PC-9 (cell line): ENCODE data around the gene APOL2. TPM values are rescaled to one million over a fixed set of nuclear protein-coding genes. Genes with fewer than 3 reads are reported as not detected.

Source experiments
- Bru-seq: library from RNA; stranded (reverse); fragments of 400-500 nt; gene quantifications from one replicate; lab custom pipeline; 2021; lab: Mats Ljungman, UMichigan
- BruChase-seq, 2 experiments: library from RNA; stranded (reverse); fragments of 400-500 nt; gene quantifications; one replicate each; lab custom pipeline; 2021; lab: Mats Ljungman, UMichigan
- BruUV-seq: library from RNA; stranded (reverse); fragments of 400-500 nt; replicated peaks from 2 replicates; lab custom pipeline; 2021; lab: Mats Ljungman, UMichigan
- CTCF ChIA-PET: fragments of 300-600 bp; sonication (Branson Sonifier 250); formaldehyde crosslinking; loops from one replicate; lab custom pipeline; 2022; ENCODE audit warnings: antibody characterized with exemption; lab: Charles Lee
- POLR2A ChIA-PET: fragments of 300-600 bp; sonication (Branson Sonifier 250); formaldehyde crosslinking; loops from one replicate; lab custom pipeline; 2022; ENCODE audit warnings: antibody characterized with exemption; ENCODE audit not compliant: unreplicated experiment; lab: Charles Lee
- DNase-seq, 2 experiments: peaks; one replicate each; pipeline versions ENCODE4 v3.0.0 to v3.0.0-alpha.2; 2015 to 2022; ENCODE audit warnings: mixed read lengths in 1 of 2
- H2AFZ ChIP-seq: fragments of 200-600 bp; sonication (generic); 2 replicates; pipeline ENCODE4 v1.8.1; 2017; ENCODE audit warnings: antibody characterized with exemption
- H3F3A ChIP-seq: fragments of 200-600 bp; sonication (generic); 2 replicates; pipeline ENCODE4 v1.8.1; 2017; ENCODE audit warnings: antibody characterized with exemption, mild to moderate bottlenecking, low read depth; ENCODE audit not compliant: insufficient read depth
- H3K27ac ChIP-seq: fragments of 200-600 bp; sonication (generic); 2 replicates; pipeline ENCODE4 v1.6.1; 2016; ENCODE audit warnings: mixed run types
- H3K27me3 ChIP-seq: fragments of 200-600 bp; sonication (generic); 2 replicates; pipeline ENCODE4 v1.6.1; 2016; ENCODE audit warnings: low read depth, mixed run types; ENCODE audit not compliant: insufficient read depth
- H3K36me3 ChIP-seq: fragments of 200-600 bp; sonication (generic); 2 replicates; pipeline ENCODE4 v1.6.1; 2016; ENCODE audit warnings: low read depth, mixed run types
- H3K4me1 ChIP-seq: fragments of 200-600 bp; sonication (generic); replicated peaks from 2 replicates; pipeline ENCODE4 v1.6.1; 2016; ENCODE audit warnings: mixed run types; ENCODE audit not compliant: insufficient read depth
- H3K4me2 ChIP-seq: fragments of 200-600 bp; sonication (generic); 2 replicates; pipeline ENCODE4 v1.6.1; 2017; ENCODE audit warnings: mixed run types
- H3K4me3 ChIP-seq: fragments of 200-600 bp; sonication (generic); 2 replicates; pipeline ENCODE4 v1.6.1; 2016; ENCODE audit warnings: mixed run types
- H3K79me2 ChIP-seq: fragments of 200-600 bp; sonication (generic); 2 replicates; pipeline ENCODE4 v1.6.1; 2017; ENCODE audit warnings: low read depth, mixed run types
- H3K9me2 ChIP-seq: fragments of 200-600 bp; sonication (generic); 2 replicates; pipeline ENCODE4 v1.8.1; 2017; ENCODE audit warnings: mild to moderate bottlenecking; ENCODE audit not compliant: insufficient read depth
- H3K9me3 ChIP-seq: fragments of 200-600 bp; sonication (generic); 2 replicates; pipeline ENCODE4 v1.8.1; 2016; ENCODE audit warnings: low read depth; ENCODE audit not compliant: insufficient read depth
- H4K20me1 ChIP-seq: fragments of 200-600 bp; sonication (generic); 2 replicates; pipeline ENCODE4 v1.8.1; 2017; ENCODE audit not compliant: insufficient read depth
- CTCF ChIP-seq: fragments of 200-600 bp; sonication (generic); conservative IDR thresholded peaks from 2 replicates; pipeline ENCODE4 v1.6.1; 2017; ENCODE audit warnings: mixed run types, antibody characterized with exemption, mild to moderate bottlenecking, moderate library complexity
- EZH2 ChIP-seq: fragments of 200-600 bp; sonication (generic); IDR thresholded peaks from 2 replicates; pipeline ENCODE4 v1.8.0; 2017; ENCODE audit warnings: antibody characterized with exemption, low read depth
- intact Hi-C: fragments of 100-400 bp; cut with micrococcal nuclease; formaldehyde crosslinking; loops from one replicate; pipeline ENCODE4 v1.10.0; 2022; ENCODE audit not compliant: unreplicated experiment
- long read RNA-seq: library from polyadenylated mRNA; stranded (forward); transcript quantifications from one replicate; pipeline ENCODE4 v2.0.0, GENCODE V29; 2022
- total RNA-seq: library from RNA; stranded (reverse); gene quantifications from 2 replicates; pipeline ENCODE4 v1.2.3, GENCODE V29; 2021

The APOL2 gene, protein sequence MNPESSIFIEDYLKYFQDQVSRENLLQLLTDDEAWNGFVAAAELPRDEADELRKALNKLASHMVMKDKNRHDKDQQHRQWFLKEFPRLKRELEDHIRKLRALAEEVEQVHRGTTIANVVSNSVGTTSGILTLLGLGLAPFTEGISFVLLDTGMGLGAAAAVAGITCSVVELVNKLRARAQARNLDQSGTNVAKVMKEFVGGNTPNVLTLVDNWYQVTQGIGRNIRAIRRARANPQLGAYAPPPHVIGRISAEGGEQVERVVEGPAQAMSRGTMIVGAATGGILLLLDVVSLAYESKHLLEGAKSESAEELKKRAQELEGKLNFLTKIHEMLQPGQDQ
- 19.9 and 27.4 TPM in 2 replicates for total RNA-seq
- percentile 64 among the genes with signal in this experiment for Bru-seq, nascent RNA
- BruChase-seq, experiment 1, labeled RNA remaining after a 2-hour chase: percentile 79 among the genes with signal in this experiment
- percentile 70 among the genes with signal in this experiment for BruChase-seq, experiment 2, labeled RNA remaining after a 6-hour chase
- long read RNA-seq, transcript APOL2-202 (5 exons, 2,551 nt): major isoform, 9 of 10 reads
- long read RNA-seq, partial matches to known transcripts: 0 of 10 reads
- long read RNA-seq, other reads (novel, unspliced or antisense): 1 of 10 reads

- ChIA-PET CTCF (interaction anchor here (0.9 to 1.0 kb wide), 2 partner anchors 9 to 38 kb away, joined by 4 read pairs; no protein-coding TSS in a partner anchor), POLR2A (interaction anchor here (0.5 to 0.8 kb wide), 4 partner anchors 13 to 252 kb away, joined by 3 to 7 read pairs (median 5); partner anchors contain the start of gene APOL1)
- intact Hi-C loops: loop anchor here (1.0 to 5.0 kb wide), 2 partner anchors 14 to 37 kb away; partner anchors contain the start of genes APOL1 and APOL4
Observed at GRCh38 chr22:36239401-36240171, at the start of gene APOL2. APOL2 (minus strand) TSS chr22:36239527; CDS start chr22:36233162, 6,365 bp downstream.

DNA sequence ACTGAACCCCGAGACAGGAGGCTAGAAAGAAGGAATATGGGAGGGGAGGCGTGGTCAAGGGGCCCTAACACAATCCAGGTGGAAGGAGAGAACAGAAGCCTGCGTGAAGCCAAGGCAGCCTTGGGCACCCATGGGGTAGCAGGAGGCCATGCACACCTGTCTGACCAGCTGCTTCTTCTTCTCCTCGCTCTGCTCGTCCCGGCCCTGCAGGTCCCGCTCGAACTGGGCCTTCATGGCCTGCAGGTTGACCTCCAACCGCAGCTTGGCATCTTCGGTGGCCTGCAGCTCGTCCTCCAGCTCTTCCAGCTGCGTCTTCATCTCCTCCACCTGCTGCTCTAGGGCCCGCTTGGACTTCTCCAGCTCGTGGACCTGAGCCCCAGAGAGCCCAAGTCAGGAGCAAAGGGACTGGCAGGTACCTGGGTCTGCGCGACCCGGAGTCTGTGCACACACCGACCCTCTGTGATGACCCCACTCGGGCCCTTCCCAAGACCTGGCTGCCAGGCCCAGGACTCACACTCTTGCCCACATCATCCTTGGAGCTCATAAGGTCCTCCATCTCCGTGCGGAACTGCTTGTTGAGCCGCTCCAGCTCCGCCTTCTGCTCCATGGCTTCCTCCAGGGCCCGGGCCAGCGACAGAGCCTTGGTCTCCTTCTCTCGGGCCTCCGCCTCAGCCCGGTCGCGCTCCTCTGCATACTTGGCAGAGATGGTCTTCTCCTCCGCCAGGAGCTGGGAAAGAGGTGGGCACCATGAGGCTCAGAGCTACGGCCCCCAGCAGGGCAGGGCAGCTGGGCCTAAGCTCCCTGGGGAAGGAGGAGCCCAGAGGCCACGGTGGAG, 49.5 kb upstream of the APOL2 start:
- Histone ChIP-seq H2AFZ (no peak overlapping the region), H3K4me3 (no peak overlapping the region), H3K79me2 (no peaks in the 10 kb centered on the region), H4K20me1 (peaks cover 60% of the 10 kb centered on the region), H3K9me3 (no peaks in the 10 kb centered on the region), H3K4me2 (no peak overlapping the region), H3K27me3 (no peaks in the 10 kb centered on the region), H3K9me2 (no peaks in the 10 kb centered on the region), H3K36me3 (peaks cover 67% of the 10 kb centered on the region), H3K27ac (no peak overlapping the region), H3F3A (peaks cover 86% of the 10 kb centered on the region), H3K4me1 (no peaks in the 10 kb centered on the region)
- TF ChIP-seq CTCF: no peak
- intact Hi-C loops: no loop called here
- ChIA-PET CTCF (no interaction called here), POLR2A (no interaction called here)
- DNase-seq: no peak
- BruUV-seq: TSS peak; percentile 84

More at GRCh38 chr22:36239401-36240171, at the start of gene APOL2:
- BruUV-seq: no TSS peak
- Histone ChIP-seq H3K27me3 (no peaks in the 10 kb centered on the region), H3K4me2 (peak within 1 kb of the TSS; percentile 89), H2AFZ (peak within 1 kb of the TSS; percentile 76), H3K4me1 (peaks cover 21% of the 10 kb centered on the region), H3K4me3 (peak within 1 kb of the TSS; percentile 70), H3F3A (peaks cover 6% of the 10 kb centered on the region; the same call in 1 of the 2 replicates), H4K20me1 (no peaks in the 10 kb centered on the region), H3K36me3 (no peaks in the 10 kb centered on the region), H3K27ac (peak within 1 kb of the TSS; percentile 48), H3K9me3 (no peaks in the 10 kb centered on the region), H3K9me2 (no peaks in the 10 kb centered on the region), H3K79me2 (peaks cover 24% of the 10 kb centered on the region)
- peak; percentile 74 for TF ChIP-seq CTCF
- no peak for TF ChIP-seq EZH2
- DNase-seq: peak; percentile 86 to 91
